A549 (cell line): Measurements from ENCODE around the gene TMEM74B. TPM values are rescaled to one million over a fixed set of nuclear protein-coding genes. Genes with fewer than 3 reads are reported as not detected.

ENCODE experiments used
- ATAC-seq, 2 experiments: fragments of 200-7000 bp in 1 of 2; fragments of >200 bp in 1 of 2; cut with Nextera tagmentation in 1 of 2; cut with Tn5 transposase in 1 of 2; 3 replicates each; pipeline versions ENCODE4 v1.8.0 to v1.9.1; 2018 to 2020; ENCODE audit warnings: mild to moderate bottlenecking in 1 of 2, moderate library complexity in 1 of 2
- CTCF ChIA-PET: fragments of 300-600 bp; sonication (Branson Sonifier 250); formaldehyde crosslinking; extraction: SDS; loops from one replicate; lab custom pipeline; 2021; ENCODE audit warnings: antibody characterized with exemption, inconsistent platforms; lab: Yijun Ruan, JAX
- POLR2A ChIA-PET: fragments of 350-600 bp; formaldehyde crosslinking; extraction: SDS; loops from one replicate; lab custom pipeline; 2021; ENCODE audit warnings: antibody characterized with exemption, inconsistent platforms; lab: Yijun Ruan, JAX
- DNase-seq, 2 experiments: peaks; one replicate each; pipeline versions ENCODE4 v3.0.0 to v3.0.0-alpha.2; 2011 to 2016; ENCODE audit warnings: low read depth in 1 of 2, low spot score in 1 of 2
- FAIRE-seq: peaks from 2 replicates; lab custom pipeline; 2011; peaks lifted over from hg19 to GRCh38; lab: Jason Lieb, UNC
- H3K27ac ChIP-seq, 2 experiments: fragments of >200 bp; sonication (Bioruptor Twin); formaldehyde crosslinking; 3 replicates each; pipeline ENCODE4 v1.5.1; 2016 to 2017
- H3K4me1 ChIP-seq: fragments of >200 bp; sonication (Bioruptor Twin); formaldehyde crosslinking; 3 replicates; pipeline ENCODE4 v1.6.1; 2016
- H3K4me2 ChIP-seq: fragments of >200 bp; sonication (Bioruptor Twin); formaldehyde crosslinking; 3 replicates; pipeline ENCODE4 v1.6.1; 2016
- H3K4me3 ChIP-seq: fragments of >200 bp; sonication (Bioruptor Twin); formaldehyde crosslinking; 3 replicates; pipeline ENCODE4 v1.5.1; 2016
- H3K9me3 ChIP-seq: fragments of >200 bp; sonication (Bioruptor Twin); formaldehyde crosslinking; 3 replicates; pipeline ENCODE4 v1.6.1; 2016
- BCL3 ChIP-seq: fragments of >200 bp; sonication (Bioruptor Twin); formaldehyde crosslinking; IDR thresholded peaks from 3 replicates; pipeline ENCODE4 v1.6.1; 2016
- BHLHE40 ChIP-seq: IDR thresholded peaks from 2 replicates; pipeline ENCODE4 v1.6.1; 2012; ENCODE audit warnings: low read depth, low read length, inconsistent platforms
- CBX2 ChIP-seq: fragments of 200-600 bp; sonication (generic); IDR thresholded peaks from 2 replicates; pipeline ENCODE4 v1.6.1; 2016; ENCODE audit warnings: low read depth, mild to moderate bottlenecking, borderline replicate concordance
- CBX8 ChIP-seq: fragments of 200-600 bp; sonication (generic); IDR thresholded peaks from 2 replicates; pipeline ENCODE4 v1.6.1; 2016
- CHD2 ChIP-seq: fragments of 150-350 bp; IDR thresholded peaks from 2 replicates; pipeline ENCODE4 v1.6.1; 2014; ENCODE audit warnings: low read length; ENCODE audit not compliant: partially characterized antibody
- E2F6 ChIP-seq: IDR thresholded peaks from 2 replicates; pipeline ENCODE4 v1.6.1; 2012; ENCODE audit warnings: low read depth, borderline replicate concordance
- EHF ChIP-seq: fragments of 250-450 bp; sonication (Bioruptor Pico); IDR thresholded peaks from 2 replicates; pipeline ENCODE4 v1.5.0; 2020; ENCODE audit warnings: mild to moderate bottlenecking
- EHMT2 ChIP-seq: fragments of 200-600 bp; sonication (generic); IDR thresholded peaks from 2 replicates; pipeline ENCODE4 v1.6.1; 2016; ENCODE audit warnings: antibody characterized with exemption, low read depth, mild to moderate bottlenecking, moderate library complexity
- EP300 ChIP-seq, 2 experiments: fragments of >200 bp; sonication (Bioruptor Twin); formaldehyde crosslinking; IDR thresholded peaks; 2 replicates in 1 of 2; 3 replicates in 1 of 2; pipeline ENCODE4 v1.6.1; 2016 to 2017
- ESRRA ChIP-seq: fragments of 150-350 bp; IDR thresholded peaks from 2 replicates; pipeline ENCODE4 v1.6.1; 2014; ENCODE audit warnings: mild to moderate bottlenecking, low read length, borderline replicate concordance
- FOSL2 ChIP-seq, 2 experiments: fragments of 450-650 bp in 1 of 2; fragments of >200 bp in 1 of 2; sonication (Bioruptor Twin) in 1 of 2; formaldehyde crosslinking; IDR thresholded peaks; 2 replicates each; pipeline versions ENCODE4 v1.5.0 to v1.6.1; 2016 to 2020; ENCODE audit warnings: mild to moderate bottlenecking in 1 of 2, moderate library complexity in 1 of 2
- GATA3 ChIP-seq: IDR thresholded peaks from 2 replicates; pipeline ENCODE4 v1.6.1; 2012; ENCODE audit warnings: borderline replicate concordance
- HEYL ChIP-seq: fragments of 250-450 bp; sonication (Bioruptor Pico); IDR thresholded peaks from 2 replicates; pipeline ENCODE4 v1.8.0; 2021; ENCODE audit warnings: mild to moderate bottlenecking, moderate library complexity
- HOXB5 ChIP-seq: fragments of 250-450 bp; sonication (Bioruptor Pico); IDR thresholded peaks from 2 replicates; pipeline ENCODE4 v1.5.0; 2020; ENCODE audit warnings: mild to moderate bottlenecking, moderate library complexity
- JUNB ChIP-seq: fragments of >200 bp; sonication (Bioruptor Twin); formaldehyde crosslinking; IDR thresholded peaks from 2 replicates; pipeline ENCODE4 v1.6.1; 2016
- KDM1A ChIP-seq: fragments of 200-600 bp; sonication (generic); IDR thresholded peaks from 2 replicates; pipeline ENCODE4 v1.6.1; 2016; ENCODE audit warnings: low read depth, mild to moderate bottlenecking
- MAFK ChIP-seq: fragments of 450-650 bp; IDR thresholded peaks from 2 replicates; pipeline ENCODE4 v1.6.1; 2014; ENCODE audit not compliant: partially characterized antibody
- MAZ ChIP-seq: fragments of 150-350 bp; IDR thresholded peaks from 2 replicates; pipeline ENCODE4 v1.6.1; 2014; ENCODE audit warnings: antibody characterized with exemption, low read depth, low read length, borderline replicate concordance
- MYC ChIP-seq: IDR thresholded peaks from 2 replicates; pipeline ENCODE4 v1.6.1; 2012; ENCODE audit warnings: mild to moderate bottlenecking, inconsistent platforms, low read length, improper control_type of control experiment, borderline replicate concordance
- NFE2L2 ChIP-seq: fragments of 150-350 bp; conservative IDR thresholded peaks from 2 replicates; pipeline ENCODE4 v1.6.1; 2014; ENCODE audit warnings: low read length
- NPAS2 ChIP-seq: fragments of 250-450 bp; sonication (Bioruptor Pico); IDR thresholded peaks from 2 replicates; pipeline ENCODE4 v1.8.0; 2022; ENCODE audit warnings: mild to moderate bottlenecking, moderate library complexity, borderline replicate concordance
- NR3C1 ChIP-seq: fragments of >200 bp; sonication (Bioruptor Twin); formaldehyde crosslinking; IDR thresholded peaks from 3 replicates; pipeline ENCODE4 v1.6.1; 2017
- PBX3 ChIP-seq: IDR thresholded peaks from 2 replicates; pipeline ENCODE4 v1.6.1; 2012
- POLR2A ChIP-seq: IDR thresholded peaks from 2 replicates; pipeline ENCODE4 v1.6.1; 2012; ENCODE audit warnings: mild to moderate bottlenecking, low read length
- RAD21 ChIP-seq, 2 experiments: fragments of >200 bp in 1 of 2; sonication (Bioruptor Twin) in 1 of 2; formaldehyde crosslinking in 1 of 2; IDR thresholded peaks in 1 of 2; conservative IDR thresholded peaks in 1 of 2; 2 replicates in 1 of 2; 3 replicates in 1 of 2; pipeline ENCODE4 v1.6.1; 2012 to 2018; ENCODE audit warnings: inconsistent platforms in 1 of 2
- SMC3 ChIP-seq: fragments of >200 bp; sonication (Bioruptor Twin); formaldehyde crosslinking; IDR thresholded peaks from 3 replicates; pipeline ENCODE4 v1.6.1; 2018; ENCODE audit warnings: inconsistent platforms
- TFCP2L1 ChIP-seq: fragments of 250-450 bp; sonication (Bioruptor Pico); IDR thresholded peaks from 2 replicates; pipeline ENCODE4 v1.5.0; 2021; ENCODE audit warnings: mild to moderate bottlenecking
- USF2 ChIP-seq: fragments of 450-650 bp; IDR thresholded peaks from 2 replicates; pipeline ENCODE4 v1.6.1; 2014; ENCODE audit warnings: antibody characterized with exemption
- ZFP36 ChIP-seq: fragments of 450-650 bp; IDR thresholded peaks from 2 replicates; pipeline ENCODE4 v1.6.1; 2014; ENCODE audit warnings: borderline replicate concordance; ENCODE audit not compliant: partially characterized antibody
- WGBS: methylation state at CpG from one replicate; pipeline ENCODE4 v1.1.6; 2017; ENCODE audit errors: missing lambda C conversion rate; 5-methylcytosine and 5-hydroxymethylcytosine counted together
- polyA plus RNA-seq, 4 experiments: library from polyadenylated mRNA; depleted of rRNA in 3 of 4; stranded (reverse); fragments of >200 nt; fragmentation: RNase III in 1 of 4; extraction: RNeasy Plus Mini Kit Qiagen cat#74134 plus additional on column Dnase treatment in 1 of 4; gene quantifications; 2 replicates in 3 of 4; 3 replicates in 1 of 4; pipeline ENCODE4 v1.2.3, GENCODE V29; 2011 to 2017

TMEM74B gene
- polyA plus RNA-seq, 2 of the 4 experiments (the other 2 are of a cell fraction): 2.9 to 3.4 TPM

GRCh38 chr20:1204113-1204512 is 19.3 kb upstream of the TMEM74B start:
- H3K4me1 ChIP-seq: no peaks in the 10 kb centered on the region
- H3K9me3 ChIP-seq: no peaks in the 10 kb centered on the region
- POLR2A ChIA-PET: no interaction called here
- no peak overlapping the region for H3K4me3 ChIP-seq
- FAIRE-seq: no peak
- TF ChIP-seq MAFK: no peak
- TF ChIP-seq GATA3: no peak
- TF ChIP-seq EHMT2: no peak
- TF ChIP-seq, all 56 proteins: peak for 0
- Histone ChIP-seq H3K4me2 (no peak overlapping the region), H3K27ac (no peak overlapping the region)
- 53% methylated on average over 5 of the region's 5 CpGs for WGBS
- ATAC-seq (no peak), DNase-seq (no peak)
- CTCF ChIA-PET: interaction anchor here (0.8 to 3.6 kb wide), 6 partner anchors 9 to 233 kb away, joined by 3 to 21 read pairs (median 4); no protein-coding TSS in a partner anchor

GRCh38 chr20:1203630-1204029 is 18.8 kb upstream of the TMEM74B start:
- FAIRE-seq: no peak
- H3K4me1 ChIP-seq: no peaks in the 10 kb centered on the region
- WGBS: 21% methylated on average over 5 of the region's 5 CpGs
- POLR2A ChIA-PET: interaction anchor here (0.6 kb wide), 1 partner anchor 88 kb away, joined by 3 read pairs; no protein-coding TSS in a partner anchor
- TF ChIP-seq MAFK: no peak
- no peak for TF ChIP-seq EHF (CRISPR knock-in tag)
- no peak for TF ChIP-seq BHLHE40
- no peak for TF ChIP-seq USF2
- TF ChIP-seq NFE2L2: no peak
- no peak for TF ChIP-seq RAD21 (conservative IDR thresholded peaks at IDR 0.05 in 1 of 2, IDR thresholded peaks at IDR 0.05 in 1 of 2)
- no peak for TF ChIP-seq CBX8
- no peak for TF ChIP-seq CBX2
- no peak for TF ChIP-seq SMC3
- TF ChIP-seq FOSL2 (IDR thresholded peaks at IDR 0.05): no peak
- TF ChIP-seq FOSL2 (CRISPR knock-in tag; IDR thresholded peaks at IDR 0.05): no peak
- TF ChIP-seq EP300 (IDR thresholded peaks at IDR 0.05): no peak
- no peak for TF ChIP-seq HEYL (CRISPR knock-in tag)
- TF ChIP-seq MYC: no peak
- no peak for TF ChIP-seq KDM1A
- TF ChIP-seq, all 56 proteins: peak for 0
- CTCF ChIA-PET: interaction anchor here (0.7 to 3.6 kb wide), 4 partner anchors 9 to 434 kb away, joined by 3 to 21 read pairs (median 8); no protein-coding TSS in a partner anchor
- no peak for ATAC-seq
- Histone ChIP-seq H3K9me3 (no peaks in the 10 kb centered on the region), H3K27ac (no peak overlapping the region), H3K4me3 (no peak overlapping the region), H3K4me2 (no peak overlapping the region)
- no peak for DNase-seq

- WGBS: 53% methylated on average over 5 of the region's 5 CpGs
- no peak for TF ChIP-seq GATA3
- no peak for TF ChIP-seq PBX3
- no peak for TF ChIP-seq NPAS2 (CRISPR knock-in tag)
- TF ChIP-seq ESRRA: no peak
- no peak for TF ChIP-seq RAD21 (conservative IDR thresholded peaks at IDR 0.05 in 1 of 2, IDR thresholded peaks at IDR 0.05 in 1 of 2)
- TF ChIP-seq EP300 (IDR thresholded peaks at IDR 0.05): no peak
- TF ChIP-seq E2F6: no peak
- no peak for TF ChIP-seq CBX8
- no peak for TF ChIP-seq HOXB5 (CRISPR knock-in tag)
- no peak for TF ChIP-seq NR3C1
- TF ChIP-seq JUNB: no peak
- no peak for TF ChIP-seq BCL3
- no peak for TF ChIP-seq POLR2A
- TF ChIP-seq MAZ: no peak
- TF ChIP-seq ZFP36: no peak
- TF ChIP-seq TFCP2L1 (CRISPR knock-in tag): no peak
- no peak for TF ChIP-seq CHD2
- TF ChIP-seq, all 56 proteins: peak for 0
- no peak within 1 kb of the TSS for H3K4me3 ChIP-seq
- ChIA-PET CTCF (interaction anchor here (0.7 to 2.7 kb wide), 2 partner anchors 10 to 435 kb away, joined by 4 to 11 read pairs; no protein-coding TSS in a partner anchor), POLR2A (interaction anchor here (0.6 kb wide), 1 partner anchor 87 kb away, joined by 3 read pairs; no protein-coding TSS in a partner anchor)
- FAIRE-seq (no peak), DNase-seq (no peak), ATAC-seq (no peak)
- no peaks in the 10 kb centered on the region for H3K4me1 ChIP-seq
- H3K9me3 ChIP-seq: no peaks in the 10 kb centered on the region
- H3K4me2 ChIP-seq: no peak within 1 kb of the TSS
- no peak within 1 kb of the TSS for H3K27ac ChIP-seq
Measured at GRCh38 chr20:1202762-1203504, 18.2 kb upstream of the TMEM74B start, which contains the start of gene C20orf202. C20orf202 (plus strand) TSS chr20:1203454; CDS start chr20:1203586, 132 bp downstream.
